Measurements from ENCODE around the gene SEC62.

- no peak for TF ChIP-seq CTCF (IDR thresholded peaks at IDR 0.05)
- no peak for TF ChIP-seq TCF7 (CRISPR knock-in tag; IDR thresholded peaks at IDR 0.05; ENCODE audit: low read depth)
- TF ChIP-seq RELA (CRISPR knock-in tag; IDR thresholded peaks at IDR 0.05; ENCODE audit: borderline replicate concordance) = no peak
- TF ChIP-seq PREB (CRISPR knock-in tag; IDR thresholded peaks at IDR 0.05; ENCODE audit: borderline replicate concordance) = no peak
- TF ChIP-seq, protein P1, sequence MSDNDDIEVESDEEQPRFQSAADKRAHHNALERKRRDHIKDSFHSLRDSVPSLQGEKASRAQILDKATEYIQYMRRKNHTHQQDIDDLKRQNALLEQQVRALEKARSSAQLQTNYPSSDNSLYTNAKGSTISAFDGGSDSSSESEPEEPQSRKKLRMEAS (CRISPR knock-in tag; IDR thresholded peaks at IDR 0.05) = no peak
- TF ChIP-seq SMAD4 (CRISPR knock-in tag; IDR thresholded peaks at IDR 0.05) = no peak
- TF ChIP-seq ZNF317 (CRISPR knock-in tag; IDR thresholded peaks at IDR 0.05; ENCODE audit: borderline replicate concordance, low read depth) = no peak
Measured at GRCh38 chr3:170022336-170022735, 55.7 kb downstream of the SEC62 start.

All from WTC11 (cell line).